C4-2B (cell line): ENCODE data around the gene TWIST2.

Experiments
- CTCF ChIP-seq: fragments of 450-650 bp; conservative IDR thresholded peaks from 2 replicates; pipeline ENCODE4 v1.5.1; 2017; ENCODE audit warnings: mild to moderate bottlenecking
- ZFX ChIP-seq: fragments of 450-650 bp; IDR thresholded peaks from 2 replicates; pipeline ENCODE4 v1.6.1; 2017

DNA sequence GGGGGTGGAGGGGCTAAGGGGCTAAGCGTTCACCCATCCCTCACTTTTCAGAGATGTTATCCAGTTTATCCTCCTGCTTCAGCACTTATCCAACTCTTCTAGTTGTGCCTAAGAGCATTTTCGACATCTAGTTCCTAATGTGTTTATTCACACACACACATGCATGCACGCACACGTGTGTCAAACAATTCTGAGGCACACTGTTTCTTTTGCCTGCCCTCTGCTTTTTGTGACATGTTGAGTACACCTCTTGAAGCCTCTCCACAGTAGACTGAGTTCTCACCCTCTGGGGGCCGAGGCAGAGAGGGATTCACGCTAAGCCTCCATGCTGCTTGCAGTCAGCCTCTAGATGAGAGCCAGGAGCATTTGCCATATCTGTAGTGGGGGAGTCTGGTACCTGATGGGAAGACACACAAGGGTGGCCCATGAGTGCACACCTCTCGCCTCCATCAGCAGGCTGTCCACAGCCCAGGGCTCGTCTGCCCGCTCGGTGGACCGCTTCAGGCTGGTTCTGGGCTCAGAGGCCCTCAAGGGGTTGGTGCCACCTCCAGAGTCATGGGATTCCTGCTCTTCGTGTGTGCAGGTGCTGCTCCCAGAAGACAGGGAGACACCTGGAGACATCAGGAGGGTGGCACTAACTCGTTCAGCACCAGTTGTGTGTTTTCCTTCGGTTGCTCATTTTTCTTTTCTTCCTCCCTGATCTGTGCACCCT is 11.9 kb downstream of the TWIST2 start:
- no peak for TF ChIP-seq CTCF
- TF ChIP-seq ZFX, result no peak
